ENCODE results near the gene MYO1A. TPM values are rescaled to one million over a fixed set of nuclear protein-coding genes. Genes with fewer than 3 reads are reported as not detected.
"Not testable (repeated sequence)": the region's sequence is repeated elsewhere in the genome, so short reads cannot be mapped to it uniquely, and the experiment has no call there.

The MYO1A gene
- total RNA-seq, 3 donors from 2014 or later (not counting 1 experiment from before 2014, with no cell fraction given): 1.1 TPM; not detected in 2

DNA sequence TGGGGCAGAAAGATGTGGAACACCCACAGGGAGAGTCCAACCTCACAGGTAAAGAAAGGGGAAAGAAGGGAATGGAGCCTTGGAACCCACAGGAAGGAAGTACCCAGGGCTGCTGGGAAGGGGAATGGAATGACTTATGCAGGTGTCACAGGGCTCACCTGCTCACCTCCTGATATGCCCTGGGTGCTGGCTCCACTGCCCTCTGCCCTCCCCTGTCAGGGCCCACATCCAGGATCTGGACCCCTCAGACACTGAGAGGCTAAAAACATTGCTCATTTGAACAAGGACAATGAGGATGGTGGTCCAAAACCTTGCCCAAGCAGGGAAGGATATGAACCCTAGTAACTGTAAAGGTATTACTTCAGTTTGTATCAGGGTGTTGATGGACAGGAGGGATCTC lies 62.9 kb downstream of the MYO1A start:
- TF ChIP-seq, protein P1, sequence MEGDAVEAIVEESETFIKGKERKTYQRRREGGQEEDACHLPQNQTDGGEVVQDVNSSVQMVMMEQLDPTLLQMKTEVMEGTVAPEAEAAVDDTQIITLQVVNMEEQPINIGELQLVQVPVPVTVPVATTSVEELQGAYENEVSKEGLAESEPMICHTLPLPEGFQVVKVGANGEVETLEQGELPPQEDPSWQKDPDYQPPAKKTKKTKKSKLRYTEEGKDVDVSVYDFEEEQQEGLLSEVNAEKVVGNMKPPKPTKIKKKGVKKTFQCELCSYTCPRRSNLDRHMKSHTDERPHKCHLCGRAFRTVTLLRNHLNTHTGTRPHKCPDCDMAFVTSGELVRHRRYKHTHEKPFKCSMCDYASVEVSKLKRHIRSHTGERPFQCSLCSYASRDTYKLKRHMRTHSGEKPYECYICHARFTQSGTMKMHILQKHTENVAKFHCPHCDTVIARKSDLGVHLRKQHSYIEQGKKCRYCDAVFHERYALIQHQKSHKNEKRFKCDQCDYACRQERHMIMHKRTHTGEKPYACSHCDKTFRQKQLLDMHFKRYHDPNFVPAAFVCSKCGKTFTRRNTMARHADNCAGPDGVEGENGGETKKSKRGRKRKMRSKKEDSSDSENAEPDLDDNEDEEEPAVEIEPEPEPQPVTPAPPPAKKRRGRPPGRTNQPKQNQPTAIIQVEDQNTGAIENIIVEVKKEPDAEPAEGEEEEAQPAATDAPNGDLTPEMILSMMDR (IDR thresholded peaks at IDR 0.05): no peak
- H3K36me3 Mint-ChIP-seq: no peaks in the 10 kb centered on the region
- DNase-seq (no peak), ATAC-seq (no peak)
- Histone ChIP-seq H3K4me1 (ENCODE audit: control insufficient read depth, insufficient read depth, low read length) (peaks cover 17% of the 10 kb centered on the region), H3K36me3 (ENCODE audit: control insufficient read depth, insufficient read depth, low read length) (no peaks in the 10 kb centered on the region), H3K27me3 (ENCODE audit: control insufficient read depth, insufficient read depth, low read length) (no peaks in the 10 kb centered on the region), H3K4me3 (ENCODE audit: low read length) (no peak overlapping the region), H3K27ac (ENCODE audit: low read length) (no peak overlapping the region), H3K9me3 (ENCODE audit: control insufficient read depth, insufficient read depth, low read length) (no peaks in the 10 kb centered on the region)
- no peak overlapping the region for H3K27ac Mint-ChIP-seq
- intact Hi-C loops (cut with micrococcal nuclease): loop anchor here (1.0 to 5.0 kb wide), 2 partner anchors 230 to 475 kb away; no protein-coding TSS in a partner anchor
- peak overlapping the region; percentile 56 for H3K4me3 Mint-ChIP-seq
- no peaks in the 10 kb centered on the region for H3K9me3 Mint-ChIP-seq
- peaks cover 8 to 15% of the 10 kb centered on the region in 2 donors for H3K4me1 Mint-ChIP-seq
- peaks cover 3 to 12% of the 10 kb centered on the region in 2 donors for H3K27me3 Mint-ChIP-seq (ENCODE audit: low read depth in 2 of 2)

- intact Hi-C loops (cut with micrococcal nuclease): loop anchor here (5.0 kb wide), 1 partner anchor 473 kb away; no protein-coding TSS in a partner anchor
- not testable (repeated sequence) for H3K27me3 ChIP-seq (ENCODE audit: control insufficient read depth, insufficient read depth, low read length); H3K36me3 ChIP-seq (ENCODE audit: control insufficient read depth, insufficient read depth, low read length); H3K4me1 ChIP-seq (ENCODE audit: control insufficient read depth, insufficient read depth, low read length); H3K4me1 Mint-ChIP-seq; H3K4me3 ChIP-seq (ENCODE audit: low read length); H3K27ac Mint-ChIP-seq; H3K27ac ChIP-seq (ENCODE audit: low read length); H3K9me3 Mint-ChIP-seq; DNase-seq; H3K4me3 Mint-ChIP-seq; H3K9me3 ChIP-seq (ENCODE audit: control insufficient read depth, insufficient read depth, low read length); H3K36me3 Mint-ChIP-seq; ATAC-seq
- 74% methylated on average over 4 of the region's 6 CpGs for WGBS (ENCODE audit: insufficient coverage)
- peaks cover 3 to 12% of the 10 kb centered on the region in 2 donors for H3K27me3 Mint-ChIP-seq (ENCODE audit: low read depth in 2 of 2)
Measured at GRCh38 chr12:56985714-56986113, 64.2 kb downstream of the MYO1A start.

DNA sequence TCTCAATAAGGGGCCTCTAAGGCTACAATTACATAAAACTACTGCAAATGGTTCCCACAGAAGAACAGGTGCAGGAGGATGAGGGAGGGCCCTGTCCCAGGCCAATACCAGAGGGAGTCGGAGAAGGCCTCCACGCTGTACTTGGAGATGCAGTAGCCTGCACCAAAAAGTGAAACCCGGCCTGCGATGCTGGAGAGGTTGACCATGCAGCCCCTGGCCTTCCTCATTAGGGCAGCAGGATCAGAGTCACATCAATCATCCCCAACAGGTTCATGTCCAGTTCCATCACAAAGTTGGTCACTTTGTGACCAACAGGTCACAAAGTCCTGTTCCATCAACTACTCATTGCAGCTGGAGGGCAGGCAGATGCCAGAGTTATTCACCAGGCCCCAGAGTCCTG lies 66.5 kb downstream of the MYO1A start:
- no peaks in the 10 kb centered on the region for H3K27me3 ChIP-seq (ENCODE audit: control insufficient read depth, insufficient read depth, low read length)
- no peak overlapping the region for H3K4me3 ChIP-seq (ENCODE audit: low read length)
- intact Hi-C loops (cut with micrococcal nuclease): no loop called here
- no peak for ATAC-seq
- H3K4me3 Mint-ChIP-seq: no peak overlapping the region
- no peaks in the 10 kb centered on the region for H3K9me3 Mint-ChIP-seq
- no peak overlapping the region for H3K27ac Mint-ChIP-seq
- peaks cover 8% of the 10 kb centered on the region for H3K4me1 ChIP-seq (ENCODE audit: control insufficient read depth, insufficient read depth, low read length)
- H3K27ac ChIP-seq (ENCODE audit: low read length): no peak overlapping the region
- TF ChIP-seq, protein P1 (IDR thresholded peaks at IDR 0.05): no peak
- H3K27me3 Mint-ChIP-seq (ENCODE audit: low read depth in 2 of 2): no peaks in the 10 kb centered on the region
- no peak for DNase-seq
- no peaks in the 10 kb centered on the region for H3K36me3 Mint-ChIP-seq
- H3K9me3 ChIP-seq (ENCODE audit: control insufficient read depth, insufficient read depth, low read length): no peaks in the 10 kb centered on the region
- H3K36me3 ChIP-seq (ENCODE audit: control insufficient read depth, insufficient read depth, low read length): no peaks in the 10 kb centered on the region
- H3K4me1 Mint-ChIP-seq: peaks cover 0 to 7% of the 10 kb centered on the region in 2 donors
- WGBS (ENCODE audit: insufficient coverage): 92% methylated on average over 4 of the region's 4 CpGs

- H3K27me3 ChIP-seq (ENCODE audit: control insufficient read depth, insufficient read depth, low read length); H3K27ac Mint-ChIP-seq; ATAC-seq; H3K4me3 Mint-ChIP-seq; H3K27me3 Mint-ChIP-seq (ENCODE audit: low read depth in 2 of 2); H3K27ac ChIP-seq (ENCODE audit: low read length); DNase-seq; H3K9me3 Mint-ChIP-seq; intact Hi-C loops (cut with micrococcal nuclease); H3K9me3 ChIP-seq (ENCODE audit: control insufficient read depth, insufficient read depth, low read length); H3K36me3 Mint-ChIP-seq; H3K36me3 ChIP-seq (ENCODE audit: control insufficient read depth, insufficient read depth, low read length); H3K4me3 ChIP-seq (ENCODE audit: low read length); H3K4me1 ChIP-seq (ENCODE audit: control insufficient read depth, insufficient read depth, low read length); H3K4me1 Mint-ChIP-seq: not testable (repeated sequence)
- WGBS (ENCODE audit: insufficient coverage): 90% methylated on average over 3 of the region's 3 CpGs
Measured at GRCh38 chr12:56982578-56983236, 67.2 kb downstream of the MYO1A start.

All from natural killer cell (primary cell).